RWPE1 (cell line): ENCODE data around the gene HTR3A.

Source experiments
- CTCF ChIA-PET: fragments of 350-600 bp; sonication (Branson Sonifier 250); formaldehyde crosslinking; extraction: SDS; loops from one replicate; lab custom pipeline; 2021; lab: Yijun Ruan, JAX
- POLR2A ChIA-PET: fragments of 400-600 bp; formaldehyde crosslinking; extraction: SDS; loops from one replicate; lab custom pipeline; 2020; ENCODE audit warnings: antibody characterized with exemption; ENCODE audit not compliant: low non-redundant PET; lab: Yijun Ruan, JAX
- DNase-seq: peaks from one replicate; pipeline ENCODE4 v3.0.0; 2012; ENCODE audit warnings: low spot score
- H3K27ac ChIP-seq: fragments of 450-650 bp; 2 replicates; pipeline ENCODE4 v1.5.1; 2017
- TF ChIP-seq, protein P1 (sequence below): fragments of 450-650 bp; conservative IDR thresholded peaks from 2 replicates; pipeline ENCODE4 v1.5.1; 2017; ENCODE audit warnings: low read depth, mild to moderate bottlenecking

Gene HTR3A

DNA sequence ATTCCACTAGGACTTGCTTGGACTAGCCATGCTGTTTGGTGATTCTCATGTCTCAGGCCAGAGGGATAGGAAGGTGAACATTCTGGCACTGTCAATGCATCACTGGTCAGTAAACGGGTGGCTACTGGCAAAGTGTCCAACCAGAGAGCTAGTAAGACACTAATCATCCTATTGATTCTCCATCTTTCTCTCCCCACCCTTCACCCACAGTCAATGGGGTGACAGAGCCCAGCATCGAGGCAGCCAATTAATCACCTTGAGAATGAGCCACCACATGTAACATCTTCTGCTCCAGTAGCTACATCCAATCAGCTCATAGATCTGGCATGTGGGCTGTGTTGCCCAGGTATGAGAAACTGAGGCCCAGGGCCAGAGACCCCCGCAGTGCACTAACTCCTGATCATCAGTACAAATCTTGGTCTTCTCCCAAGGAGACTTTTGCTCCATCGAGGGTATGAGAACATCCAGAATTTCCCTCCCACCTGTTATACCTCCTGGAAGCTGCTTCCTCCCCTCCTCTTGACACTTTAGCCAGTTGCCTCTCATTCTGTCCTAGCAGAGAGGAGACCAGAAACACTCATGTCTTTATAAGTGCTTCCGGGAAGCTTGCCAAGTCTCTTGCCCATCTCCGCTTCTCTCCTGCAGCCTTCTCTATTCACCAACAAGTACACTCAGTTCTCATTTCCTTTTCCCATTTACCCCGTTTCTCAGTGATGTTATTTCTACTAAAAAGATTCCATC, 17.0 kb downstream of the HTR3A start:
- TF ChIP-seq, protein P1, sequence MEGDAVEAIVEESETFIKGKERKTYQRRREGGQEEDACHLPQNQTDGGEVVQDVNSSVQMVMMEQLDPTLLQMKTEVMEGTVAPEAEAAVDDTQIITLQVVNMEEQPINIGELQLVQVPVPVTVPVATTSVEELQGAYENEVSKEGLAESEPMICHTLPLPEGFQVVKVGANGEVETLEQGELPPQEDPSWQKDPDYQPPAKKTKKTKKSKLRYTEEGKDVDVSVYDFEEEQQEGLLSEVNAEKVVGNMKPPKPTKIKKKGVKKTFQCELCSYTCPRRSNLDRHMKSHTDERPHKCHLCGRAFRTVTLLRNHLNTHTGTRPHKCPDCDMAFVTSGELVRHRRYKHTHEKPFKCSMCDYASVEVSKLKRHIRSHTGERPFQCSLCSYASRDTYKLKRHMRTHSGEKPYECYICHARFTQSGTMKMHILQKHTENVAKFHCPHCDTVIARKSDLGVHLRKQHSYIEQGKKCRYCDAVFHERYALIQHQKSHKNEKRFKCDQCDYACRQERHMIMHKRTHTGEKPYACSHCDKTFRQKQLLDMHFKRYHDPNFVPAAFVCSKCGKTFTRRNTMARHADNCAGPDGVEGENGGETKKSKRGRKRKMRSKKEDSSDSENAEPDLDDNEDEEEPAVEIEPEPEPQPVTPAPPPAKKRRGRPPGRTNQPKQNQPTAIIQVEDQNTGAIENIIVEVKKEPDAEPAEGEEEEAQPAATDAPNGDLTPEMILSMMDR = no peak
- POLR2A ChIA-PET = no interaction called here
- no peak for DNase-seq
- CTCF ChIA-PET = interaction anchor here (6.2 kb wide), 1 partner anchor 269 kb away, joined by 95 read pairs; no protein-coding TSS in a partner anchor
- H3K27ac ChIP-seq = no peak overlapping the region

DNA sequence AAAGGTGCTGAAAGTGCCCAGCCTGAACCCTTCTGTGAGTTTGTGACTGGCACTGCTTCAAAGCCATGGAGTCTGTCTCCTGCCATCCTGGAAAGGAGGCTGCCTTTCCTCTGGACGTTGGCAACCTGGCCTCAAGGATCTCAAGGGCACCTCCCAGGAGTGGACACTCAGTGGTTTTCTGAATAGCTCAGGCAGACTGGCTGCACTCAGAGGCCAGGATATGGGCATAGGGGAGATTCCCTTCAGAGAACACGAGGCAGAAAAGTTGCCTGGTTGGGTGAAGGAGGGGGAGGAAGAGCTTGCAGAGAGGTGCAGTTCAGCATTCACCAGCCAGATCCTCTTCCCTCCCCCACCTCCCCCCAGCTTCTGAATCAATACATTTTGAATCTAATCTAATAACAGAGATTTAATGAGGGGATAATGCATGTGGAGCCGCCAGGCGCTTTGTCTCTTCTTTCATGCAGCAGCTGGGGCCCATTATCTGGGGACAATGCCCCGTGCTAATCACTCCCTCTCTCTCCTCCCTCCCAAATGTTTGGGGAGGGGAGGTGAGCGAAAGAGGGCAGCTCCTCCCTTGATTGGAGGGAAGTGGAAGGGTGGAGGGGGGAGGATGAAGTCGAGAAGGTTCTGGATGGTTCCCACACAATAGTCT, 17.7 kb downstream of the HTR3A start:
- no peak overlapping the region for H3K27ac ChIP-seq
- ChIA-PET POLR2A (no interaction called here), CTCF (interaction anchor here (0.6 to 6.2 kb wide), 3 partner anchors 62 to 450 kb away, joined by 3 to 95 read pairs (median 3); no protein-coding TSS in a partner anchor)
- TF ChIP-seq, protein P1 = no peak
- DNase-seq = no peak

DNA sequence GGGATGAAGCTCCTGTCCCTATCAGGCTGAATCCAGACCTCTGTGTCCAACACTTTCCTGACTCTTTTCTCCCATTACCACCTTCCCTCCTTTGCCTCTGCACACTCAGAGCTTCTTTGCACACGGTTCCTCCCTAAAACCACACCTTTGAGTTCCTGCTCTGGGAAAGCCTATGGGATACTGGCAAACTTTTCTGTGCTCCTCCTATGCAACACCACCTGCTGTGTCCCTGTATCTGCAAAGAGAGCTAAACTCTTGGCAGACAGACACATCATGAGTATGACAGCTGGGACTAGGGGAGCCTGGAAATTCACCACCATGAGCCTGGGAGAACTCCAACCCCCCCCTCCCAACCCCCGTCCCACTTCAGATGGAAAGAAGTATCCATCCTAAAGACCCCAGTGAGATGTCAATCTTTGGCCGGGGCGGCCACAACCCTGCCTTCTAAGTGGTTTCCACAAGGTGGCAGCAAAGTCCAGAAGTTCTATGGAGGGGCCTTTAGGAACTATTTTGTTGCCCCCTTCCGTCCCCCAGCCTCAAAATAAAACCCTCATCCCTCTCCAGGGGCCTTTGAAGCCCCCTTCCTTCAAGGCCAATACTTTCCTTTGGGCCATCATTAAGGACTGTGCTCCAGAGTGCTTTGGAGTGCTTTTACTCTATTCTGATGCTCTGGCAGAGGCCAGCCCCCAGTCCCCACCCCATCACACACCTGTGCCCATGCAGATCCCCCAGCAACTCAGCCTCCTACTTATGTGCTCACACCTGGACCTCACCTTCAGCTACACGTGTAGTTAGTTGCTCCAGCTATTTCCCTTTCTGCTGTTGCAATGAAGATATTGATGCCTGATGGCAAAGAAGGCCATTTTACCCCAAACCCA, 19.4 kb downstream of the HTR3A start:
- TF ChIP-seq, protein P1 = peak; percentile 62
- ChIA-PET CTCF (interaction anchor here (0.6 to 6.2 kb wide), 11 partner anchors 11 to 272 kb away, joined by 3 to 95 read pairs (median 4); no protein-coding TSS in a partner anchor), POLR2A (no interaction called here)
- H3K27ac ChIP-seq = no peak overlapping the region
- peak; percentile 50 for DNase-seq

DNA sequence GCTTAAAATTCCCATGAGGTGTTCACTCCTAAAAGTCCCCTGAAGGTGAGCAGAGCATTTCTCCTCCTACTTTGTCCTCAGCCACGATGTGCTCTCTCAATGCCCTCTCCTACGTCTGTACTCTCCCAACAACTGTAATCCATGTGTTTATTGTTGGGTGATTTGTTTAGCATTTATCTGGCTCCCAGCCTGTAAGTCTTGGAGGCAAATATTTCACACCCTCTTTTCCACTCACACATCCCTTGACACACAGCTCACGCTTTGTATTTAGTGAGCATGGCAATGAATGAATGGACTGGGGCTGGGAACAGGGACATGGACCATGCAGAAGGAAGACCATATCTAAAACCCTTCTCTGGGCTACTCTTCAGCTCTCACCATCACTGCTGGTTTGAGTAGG, 22.6 kb downstream of the HTR3A start:
- no peak overlapping the region for H3K27ac ChIP-seq
- ChIA-PET POLR2A (interaction anchor here (0.6 kb wide), 1 partner anchor 17 kb away, joined by 3 read pairs; no protein-coding TSS in a partner anchor), CTCF (no interaction called here)
- no peak for DNase-seq
- TF ChIP-seq, protein P1 = no peak

DNA sequence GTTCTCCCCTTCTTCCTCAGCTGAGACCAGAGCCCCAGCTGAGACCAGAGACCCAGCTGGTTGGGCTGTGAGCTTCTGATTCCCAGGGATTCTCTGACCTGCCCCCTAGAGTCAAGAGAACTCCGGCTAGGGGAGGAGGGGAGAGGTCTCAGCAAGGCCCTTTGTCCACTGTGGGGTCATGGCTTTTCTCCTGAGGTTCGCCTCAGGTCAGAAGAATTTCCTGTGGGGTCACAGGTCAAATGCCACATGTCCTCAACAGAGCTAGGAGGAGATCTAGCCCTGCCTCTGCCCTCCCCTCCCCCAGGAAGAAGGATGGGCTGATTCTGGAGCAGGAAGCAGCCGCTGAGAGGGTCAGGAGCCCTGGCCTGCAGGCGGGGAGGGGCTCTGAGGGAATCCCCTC, 23.7 kb downstream of the HTR3A start:
- POLR2A ChIA-PET = no interaction called here
- no peak overlapping the region for H3K27ac ChIP-seq
- TF ChIP-seq, protein P1 = no peak
- CTCF ChIA-PET = interaction anchor here (0.6 kb wide), 1 partner anchor 262 kb away, joined by 3 read pairs; no protein-coding TSS in a partner anchor
- no peak for DNase-seq

DNA sequence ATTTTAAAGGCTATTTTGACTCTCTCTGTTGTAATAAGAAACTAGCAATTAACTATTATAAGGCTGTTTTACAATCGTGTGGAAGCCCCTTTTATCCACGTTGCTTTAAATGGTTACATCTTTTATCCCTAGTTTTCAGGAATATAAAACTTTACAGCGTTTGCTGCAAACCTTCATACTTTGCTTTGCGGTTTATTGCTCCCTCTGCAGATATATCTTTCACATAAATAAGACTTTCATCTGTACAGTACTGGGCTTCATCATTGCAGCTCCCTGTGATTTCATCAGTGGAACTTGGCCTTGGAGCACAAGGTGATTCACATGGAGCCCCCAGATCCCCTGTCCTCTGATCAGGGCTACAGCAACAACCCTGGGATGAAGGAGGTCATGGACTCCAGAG, 25.6 kb downstream of the HTR3A start:
- POLR2A ChIA-PET = no interaction called here
- CTCF ChIA-PET = no interaction called here
- no peak for DNase-seq
- H3K27ac ChIP-seq = no peak overlapping the region
- TF ChIP-seq, protein P1 = no peak
